GM12878 (cell line): ENCODE data around the gene SRPK2. TPM values are rescaled to one million over a fixed set of nuclear protein-coding genes. Genes with fewer than 3 reads are reported as not detected.

Source experiments
- ATAC-seq: fragments of 200-7000 bp; cut with Tn5 transposase; 3 replicates; pipeline ENCODE4 v1.9.1; 2020; ENCODE audit warnings: mild to moderate bottlenecking, moderate library complexity
- BruUV-seq: library from RNA; stranded (reverse); fragments of 400-500 nt; replicated peaks from 2 replicates; lab custom pipeline; 2021; lab: Mats Ljungman, UMichigan
- CTCF ChIA-PET: fragments of 300-600 bp; sonication (Branson Sonifier 250); formaldehyde crosslinking; extraction: SDS; loops from one replicate; lab custom pipeline; 2021; ENCODE audit warnings: inconsistent platforms; lab: Yijun Ruan, JAX
- POLR2A ChIA-PET: fragments of 350-600 bp; formaldehyde crosslinking; extraction: SDS; loops from one replicate; lab custom pipeline; 2021; ENCODE audit warnings: inconsistent platforms; lab: Charles Lee
- RAD21 ChIA-PET: fragments of 300-600 bp; sonication (Branson Sonifier 250); formaldehyde crosslinking; loops from one replicate; lab custom pipeline; 2023; ENCODE audit warnings: antibody characterized with exemption; ENCODE audit not compliant: unreplicated experiment; lab: Charles Lee
- SMC1A ChIA-PET: fragments of 300-600 bp; sonication (Branson Sonifier 250); formaldehyde crosslinking; loops from one replicate; lab custom pipeline; 2023; ENCODE audit not compliant: unreplicated experiment, uncharacterized antibody; lab: Charles Lee
- DNase-seq: peaks from one replicate; pipeline ENCODE4 v3.0.0-alpha.2; 2011; ENCODE audit warnings: low read depth, low spot score
- FAIRE-seq: peaks from 3 replicates; lab custom pipeline; 2011; peaks lifted over from hg19 to GRCh38; lab: Jason Lieb, UNC
- H2AFZ ChIP-seq: 2 replicates; pipeline ENCODE4 v1.6.0; 2011; ENCODE audit warnings: low read depth, low read length, control low read depth; ENCODE audit not compliant: control insufficient read depth
- H3K27ac ChIP-seq: 2 replicates; pipeline ENCODE4 v1.5.1; 2011; ENCODE audit warnings: control low read depth; ENCODE audit not compliant: control insufficient read depth, insufficient read depth
- H3K27me3 ChIP-seq, 2 experiments: replicated peaks in 1 of 2; 2 replicates each; pipeline versions ENCODE4 v1.6.0 to v1.6.1; 2011; ENCODE audit warnings: low read length in 1 of 2; ENCODE audit not compliant: control insufficient read depth in 2 of 2, insufficient read depth in 2 of 2
- H3K36me3 ChIP-seq, 2 experiments: 2 replicates each; pipeline ENCODE4 v1.5.1; 2011; ENCODE audit warnings: low read length in 1 of 2; ENCODE audit not compliant: control insufficient read depth in 2 of 2, insufficient read depth in 2 of 2
- H3K4me1 ChIP-seq: 2 replicates; pipeline ENCODE4 v1.6.1; 2011; ENCODE audit warnings: mild to moderate bottlenecking, low read length, moderate library complexity, mixed read lengths; ENCODE audit not compliant: control insufficient read depth, insufficient read depth
- H3K4me2 ChIP-seq: 2 replicates; pipeline ENCODE4 v1.6.0; 2011; ENCODE audit warnings: control low read depth; ENCODE audit not compliant: control insufficient read depth, insufficient read depth
- H3K4me3 ChIP-seq: fragments of 200-600 bp; sonication (generic); 2 replicates; pipeline ENCODE4 v1.5.1; 2016
- H3K79me2 ChIP-seq: 2 replicates; pipeline ENCODE4 v1.6.0; 2011; ENCODE audit warnings: low read length; ENCODE audit not compliant: control insufficient read depth, insufficient read depth
- H3K9ac ChIP-seq: 2 replicates; pipeline ENCODE4 v1.8.0; 2011; ENCODE audit warnings: low read length, control low read depth, mixed read lengths; ENCODE audit not compliant: control insufficient read depth, insufficient read depth
- H3K9me3 ChIP-seq: replicated peaks from 3 replicates; pipeline ENCODE4 v1.5.1; 2011; ENCODE audit warnings: mild to moderate bottlenecking, low read length; ENCODE audit not compliant: control insufficient read depth, insufficient read depth
- H4K20me1 ChIP-seq: 2 replicates; pipeline ENCODE4 v1.6.0; 2011; ENCODE audit not compliant: control insufficient read depth, insufficient read depth
- CHD1 ChIP-seq: IDR thresholded peaks from 2 replicates; pipeline ENCODE4 v1.6.1; 2012; ENCODE audit warnings: low read depth, low read length, improper control_type of control experiment
- EED ChIP-seq: sonication (generic); IDR thresholded peaks from 2 replicates; pipeline ENCODE4 v1.6.1; 2016; ENCODE audit warnings: antibody characterized with exemption, low read depth
- KLF5 ChIP-seq: fragments of 450-650 bp; IDR thresholded peaks from 2 replicates; pipeline ENCODE4 v1.6.1; 2014; ENCODE audit warnings: mild to moderate bottlenecking; ENCODE audit not compliant: partially characterized antibody
- SRF ChIP-seq, 2 experiments: IDR thresholded peaks; 2 replicates each; pipeline ENCODE4 v1.6.1; 2011; ENCODE audit warnings: low read depth in 2 of 2, low read length in 2 of 2, mild to moderate bottlenecking in 1 of 2, moderate library complexity in 1 of 2
- TARDBP ChIP-seq: IDR thresholded peaks from 2 replicates; pipeline ENCODE4 v1.6.1; 2016; ENCODE audit warnings: borderline replicate concordance
- TCF12 ChIP-seq: IDR thresholded peaks from 2 replicates; pipeline ENCODE4 v1.6.1; 2011; ENCODE audit warnings: low read depth, mild to moderate bottlenecking, low read length
- TCF3 ChIP-seq: IDR thresholded peaks from 2 replicates; pipeline ENCODE4 v1.6.1; 2012; ENCODE audit warnings: low read depth, mild to moderate bottlenecking, low read length, borderline replicate concordance; ENCODE audit not compliant: insufficient read depth
- ZNF274 ChIP-seq: IDR thresholded peaks from one replicate; pipeline ENCODE4 v1.8.0; 2011; ENCODE audit not compliant: insufficient read length, insufficient read depth
- WGBS: methylation state at CpG from one replicate; pipeline ENCODE4 v1.1.6; 2016; ENCODE audit warnings: low lambda C conversion rate; ENCODE audit not compliant: insufficient replicate concordance, insufficient coverage; ENCODE audit errors: missing lambda C conversion rate; 5-methylcytosine and 5-hydroxymethylcytosine counted together
- in situ Hi-C: fragments of 300-500 bp; cut with MboI; formaldehyde crosslinking; loops from 9 replicates; pipeline ENCODE4 v1.14.3; 2018; ENCODE audit warnings: mixed read lengths
- intact Hi-C: fragments of 100-400 bp; cut with micrococcal nuclease; formaldehyde crosslinking; loops from one replicate; pipeline ENCODE4 v1.14.2; 2022; ENCODE audit not compliant: unreplicated experiment
- polyA plus RNA-seq, 11 experiments: library from polyadenylated mRNA; depleted of rRNA in 4 of 11; unstranded in 6 of 11; stranded (reverse) in 5 of 11; fragments of >200 nt; fragmentation: Nextera tagmentation in 4 of 11; fragmentation: Illumina TruSeq in 1 of 11; extraction: Ambion mirVana in 4 of 11; extraction: Trizol in 1 of 11; gene quantifications; 1 replicate in 1 of 11; 2 replicates in 10 of 11; pipeline versions ENCODE4 v1.2.1 to v1.2.3, GENCODE V29; 2011 to 2016; ENCODE audit warnings: inconsistent platforms in 2 of 11, missing spikeins in 2 of 11, low read depth in 1 of 11
- total RNA-seq, 4 experiments: library from RNA; depleted of rRNA in 3 of 4; stranded (reverse); fragments of >200 nt in 3 of 4; fragmentation: Illumina TruSeq in 1 of 4; extraction: Trizol in 1 of 4; gene quantifications; 2 replicates each; pipeline versions ENCODE4 v1.2.1 to v1.2.3, GENCODE V29; 2013 to 2021
- TF ChIP-seq, protein P1 (sequence below): fragments of 450-650 bp; IDR thresholded peaks from 2 replicates; pipeline ENCODE4 v1.6.1; 2016; ENCODE audit warnings: mild to moderate bottlenecking
- TF ChIP-seq, protein P2 (sequence below): IDR thresholded peaks from 2 replicates; pipeline ENCODE4 v1.6.1; 2011; ENCODE audit warnings: low read depth, low read length, improper control_type of control experiment, borderline replicate concordance

SRPK2 gene
- total and polyA plus RNA-seq, 10 of the 15 experiments (the other 5 are each of a cell fraction or from before 2014, with no cell fraction given) = 13.2 to 32.8 (median 24.5) TPM

DNA sequence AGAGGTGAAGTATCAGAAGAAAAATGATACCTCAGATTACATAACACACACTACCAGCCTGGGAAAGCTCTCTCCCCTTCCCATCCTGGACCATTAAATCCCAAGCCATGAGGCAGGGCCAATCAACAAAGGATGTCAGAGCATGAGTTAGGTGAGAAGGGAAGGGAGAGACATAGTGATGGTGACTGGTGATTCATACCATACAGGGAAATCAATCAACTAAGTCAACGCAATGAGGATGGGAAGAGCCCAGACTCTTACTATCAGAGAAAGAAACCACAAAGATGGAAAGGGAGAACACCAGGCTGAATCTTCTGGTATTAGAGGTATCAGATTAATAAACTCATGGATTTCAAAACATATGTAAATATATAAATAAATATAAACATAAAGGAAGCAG lies 189.3 kb downstream of the SRPK2 start (continued):
- TF ChIP-seq TCF3 = no peak
- TF ChIP-seq, all 136 proteins: peak for 0

DNA sequence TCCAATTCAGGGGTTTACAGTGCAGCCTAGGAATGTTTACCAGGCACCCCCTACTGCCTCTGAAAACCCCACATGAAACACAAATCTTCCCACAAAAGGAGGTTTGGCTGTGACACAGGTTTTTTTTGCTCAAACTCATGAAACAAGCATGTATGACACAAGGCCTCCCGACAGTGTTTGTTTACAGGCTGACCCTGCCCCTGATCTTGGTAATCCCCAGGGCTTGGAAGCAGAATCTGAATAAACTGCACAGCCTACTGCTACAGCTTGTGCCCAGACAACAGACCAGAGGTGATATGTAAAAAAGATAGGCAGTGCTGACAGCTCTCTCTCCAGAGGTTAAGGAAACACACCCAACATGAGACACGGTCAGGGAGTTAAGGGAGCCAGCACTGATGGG lies 190.5 kb downstream of the SRPK2 start:
- CTCF ChIA-PET = interaction anchor here (0.7 kb wide), 1 partner anchor 26 kb away, joined by 3 read pairs; no protein-coding TSS in a partner anchor
- intact Hi-C loops = no loop called here

DNA sequence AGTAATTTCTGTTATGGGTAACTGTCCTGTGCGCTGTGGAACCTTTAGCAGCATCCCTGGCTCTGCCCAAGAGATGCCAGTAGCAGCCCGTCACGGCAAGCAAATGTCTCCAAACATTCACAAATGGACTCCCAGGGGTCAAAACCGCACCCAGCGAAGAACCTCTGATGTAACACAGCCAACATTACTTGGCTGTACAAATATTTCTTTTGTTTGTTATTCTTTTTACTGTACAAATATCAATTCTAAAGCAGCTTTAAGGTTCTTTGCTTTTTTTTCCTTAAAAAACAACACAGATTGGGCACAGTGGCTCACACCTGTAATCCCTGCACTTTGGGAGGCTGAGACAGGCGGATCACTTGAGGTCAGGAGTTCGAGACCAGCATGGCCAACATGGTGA lies 192.2 kb downstream of the SRPK2 start:
- no peaks in the 10 kb centered on the region for H3K79me2 ChIP-seq
- H2AFZ ChIP-seq = no peak overlapping the region
- H3K9ac ChIP-seq = no peak overlapping the region
- no peak overlapping the region for H3K4me2 ChIP-seq
- H3K36me3 ChIP-seq = peaks cover 0 to 9% of the 10 kb centered on the region in 2 experiments; a peak in 1 of 4 replicates
- 83% methylated on average over 7 of the region's 7 CpGs for WGBS
- H3K27me3 ChIP-seq = no peaks in the 10 kb centered on the region
- intact Hi-C loops (no loop called here), in situ Hi-C loops (no loop called here)
- no peak for DNase-seq
- no peaks in the 10 kb centered on the region for H4K20me1 ChIP-seq
- no peak overlapping the region for H3K27ac ChIP-seq
- H3K4me3 ChIP-seq = no peak overlapping the region
- no peaks in the 10 kb centered on the region; the same call in 2 of the 3 replicates for H3K9me3 ChIP-seq
- FAIRE-seq = no peak
- peaks cover 9% of the 10 kb centered on the region; the same call in 1 of the 2 replicates for H3K4me1 ChIP-seq
- ChIA-PET POLR2A (no interaction called here), RAD21 (no interaction called here), CTCF (interaction anchor here (0.8 kb wide), 1 partner anchor 85 kb away, joined by 3 read pairs; no protein-coding TSS in a partner anchor), SMC1A (interaction anchor here (0.9 to 1.2 kb wide), 4 partner anchors 8 to 32 kb away, joined by 3 to 12 read pairs (median 3); no protein-coding TSS in a partner anchor)
- no TSS peak for BruUV-seq
- ATAC-seq = no peak
- TF ChIP-seq, protein P1, sequence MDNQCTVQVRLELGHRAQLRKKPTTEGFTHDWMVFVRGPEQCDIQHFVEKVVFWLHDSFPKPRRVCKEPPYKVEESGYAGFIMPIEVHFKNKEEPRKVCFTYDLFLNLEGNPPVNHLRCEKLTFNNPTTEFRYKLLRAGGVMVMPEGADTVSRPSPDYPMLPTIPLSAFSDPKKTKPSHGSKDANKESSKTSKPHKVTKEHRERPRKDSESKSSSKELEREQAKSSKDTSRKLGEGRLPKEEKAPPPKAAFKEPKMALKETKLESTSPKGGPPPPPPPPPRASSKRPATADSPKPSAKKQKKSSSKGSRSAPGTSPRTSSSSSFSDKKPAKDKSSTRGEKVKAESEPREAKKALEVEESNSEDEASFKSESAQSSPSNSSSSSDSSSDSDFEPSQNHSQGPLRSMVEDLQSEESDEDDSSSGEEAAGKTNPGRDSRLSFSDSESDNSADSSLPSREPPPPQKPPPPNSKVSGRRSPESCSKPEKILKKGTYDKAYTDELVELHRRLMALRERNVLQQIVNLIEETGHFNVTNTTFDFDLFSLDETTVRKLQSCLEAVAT = no peak
- TF ChIP-seq CHD1 (no peak), ZNF274 (no peak), SRF (IDR thresholded peaks at IDR 0.05; ENCODE audit: low read depth in 2 of 2, low read length in 2 of 2) (no peak), KLF5 (no peak), EED (no peak), TCF12 (no peak)
- TF ChIP-seq, protein P2, sequence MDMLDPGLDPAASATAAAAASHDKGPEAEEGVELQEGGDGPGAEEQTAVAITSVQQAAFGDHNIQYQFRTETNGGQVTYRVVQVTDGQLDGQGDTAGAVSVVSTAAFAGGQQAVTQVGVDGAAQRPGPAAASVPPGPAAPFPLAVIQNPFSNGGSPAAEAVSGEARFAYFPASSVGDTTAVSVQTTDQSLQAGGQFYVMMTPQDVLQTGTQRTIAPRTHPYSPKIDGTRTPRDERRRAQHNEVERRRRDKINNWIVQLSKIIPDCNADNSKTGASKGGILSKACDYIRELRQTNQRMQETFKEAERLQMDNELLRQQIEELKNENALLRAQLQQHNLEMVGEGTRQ = no peak

More for the DNA sequence above, 190.5 kb downstream of the SRPK2 start:
- POLR2A ChIA-PET = interaction anchor here (0.6 kb wide), 1 partner anchor 50 kb away, joined by 4 read pairs; no protein-coding TSS in a partner anchor
- SMC1A ChIA-PET = interaction anchor here (1.2 to 2.2 kb wide), 2 partner anchors 20 to 84 kb away, joined by 3 to 5 read pairs; no protein-coding TSS in a partner anchor
- no peaks in the 10 kb centered on the region for H3K27me3 ChIP-seq
- BruUV-seq = no TSS peak
- no peaks in the 10 kb centered on the region; the same call in 2 of the 3 replicates for H3K9me3 ChIP-seq
- no peak overlapping the region for H3K27ac ChIP-seq
- H2AFZ ChIP-seq = no peak overlapping the region
- RAD21 ChIA-PET = no interaction called here
- 76% methylated on average over 2 of the region's 2 CpGs for WGBS
- H3K9ac ChIP-seq = no peak overlapping the region
- H3K36me3 ChIP-seq = peaks cover 1 to 14% of the 10 kb centered on the region in 2 experiments; a peak in 1 of 4 replicates
- FAIRE-seq = no peak
- in situ Hi-C loops = no loop called here
- TF ChIP-seq TARDBP = no peak
- TF ChIP-seq, all 136 proteins: peak for 0
- H3K79me2 ChIP-seq = no peaks in the 10 kb centered on the region
- ATAC-seq (no peak), DNase-seq (no peak)
- no peak overlapping the region for H3K4me3 ChIP-seq
- H3K4me2 ChIP-seq = no peak overlapping the region
- H4K20me1 ChIP-seq = no peaks in the 10 kb centered on the region
- H3K4me1 ChIP-seq = peaks cover 9% of the 10 kb centered on the region; the same call in 1 of the 2 replicates
